Glutamatergic neuron (in vitro differentiated cells): Measurements from ENCODE around the gene MPPE1. TPM values are rescaled to one million over a fixed set of nuclear protein-coding genes. Genes with fewer than 3 reads are reported as not detected.
A peak's percentile ranks its signal among the peaks of the same experiment; 100 is the strongest.
"Not testable (repeated sequence)": the region's sequence is repeated elsewhere in the genome, so short reads cannot be mapped to it uniquely, and the experiment has no call there.

ENCODE experiments used
- DNase-seq: peaks from one replicate; pipeline ENCODE4 v3.0.0; 2022
- H3K27ac Mint-ChIP-seq: one replicate; pipeline ENCODE4 v1.8.0; 2020; ENCODE audit warnings: mild to moderate bottlenecking, mixed read lengths, inconsistent platforms; ENCODE audit not compliant: unreplicated experiment
- H3K27me3 Mint-ChIP-seq: one replicate; pipeline ENCODE4 v1.8.0; 2020; ENCODE audit warnings: mild to moderate bottlenecking, moderate library complexity, mixed read lengths, inconsistent platforms; ENCODE audit not compliant: unreplicated experiment
- H3K36me3 Mint-ChIP-seq: one replicate; pipeline ENCODE4 v1.8.0; 2020; ENCODE audit warnings: mild to moderate bottlenecking, mixed read lengths, inconsistent platforms; ENCODE audit not compliant: unreplicated experiment
- H3K4me1 Mint-ChIP-seq: one replicate; pipeline ENCODE4 v1.8.0; 2020; ENCODE audit warnings: mild to moderate bottlenecking, low read depth, mixed read lengths, inconsistent platforms; ENCODE audit not compliant: unreplicated experiment
- H3K4me3 Mint-ChIP-seq: one replicate; pipeline ENCODE4 v1.8.0; 2020; ENCODE audit warnings: mild to moderate bottlenecking, mixed read lengths, inconsistent platforms; ENCODE audit not compliant: unreplicated experiment
- H3K9me3 Mint-ChIP-seq: one replicate; pipeline ENCODE4 v1.8.0; 2020; ENCODE audit warnings: mild to moderate bottlenecking, moderate library complexity, mixed read lengths, inconsistent platforms; ENCODE audit not compliant: unreplicated experiment
- total RNA-seq: library from RNA; stranded (reverse); fragmentation: NEBNext Ultra II Directional; extraction: Animal tissue kit (Norgen Biotek cat#: 25700); gene quantifications from one replicate; pipeline ENCODE4 v1.2.1, GENCODE V29; 2021; ENCODE audit not compliant: unreplicated experiment
- TF ChIP-seq, protein P1 (sequence below): fragments of 200-600 bp; sonication (generic); IDR thresholded peaks from one replicate; pipeline ENCODE4 v1.5.0; 2021; ENCODE audit not compliant: partially characterized antibody, unreplicated experiment

The MPPE1 gene
- total RNA-seq, 1 donor from 2014 or later = 31.8 TPM

DNA sequence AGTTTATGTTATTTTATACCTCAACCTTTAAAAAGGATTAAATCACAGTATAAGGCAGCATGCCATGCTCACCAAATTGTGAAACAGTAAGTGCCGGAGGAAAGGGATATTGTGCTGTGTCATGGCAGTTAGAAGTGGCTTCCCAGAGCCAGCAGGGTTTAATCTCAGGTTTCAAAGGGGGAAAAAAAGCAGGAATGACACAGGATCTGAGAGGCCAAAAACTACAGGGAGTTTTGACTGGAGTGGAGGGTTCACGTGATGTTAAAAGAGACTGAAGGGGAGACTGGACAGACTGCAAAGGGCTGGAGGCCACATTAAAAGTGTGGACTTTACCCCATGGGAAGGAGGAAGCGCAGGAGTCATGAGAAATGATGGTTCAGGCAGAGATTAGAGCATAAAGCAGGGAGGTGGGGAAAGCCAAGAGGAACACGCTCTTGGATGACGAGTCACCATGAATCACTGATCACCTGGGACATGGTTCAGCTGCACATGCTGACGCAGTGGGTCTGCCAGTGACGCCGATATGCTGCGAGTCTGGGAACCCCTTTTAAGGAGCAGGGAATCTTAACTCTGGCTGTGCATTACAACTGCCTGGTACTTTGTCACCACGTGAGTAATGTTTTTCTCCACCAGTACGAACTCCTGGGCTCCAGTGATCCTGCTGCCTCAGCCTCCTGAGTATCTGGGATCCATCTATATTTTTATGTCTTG, 50.8 kb downstream of the MPPE1 start:
- peaks cover 10% of the 10 kb centered on the region for H3K36me3 Mint-ChIP-seq
- H3K27me3 Mint-ChIP-seq = no peaks in the 10 kb centered on the region
- H3K27ac Mint-ChIP-seq = peak overlapping the region; percentile 59
- H3K9me3 Mint-ChIP-seq = peaks cover 2% of the 10 kb centered on the region
- DNase-seq = no peak
- TF ChIP-seq, protein P1, sequence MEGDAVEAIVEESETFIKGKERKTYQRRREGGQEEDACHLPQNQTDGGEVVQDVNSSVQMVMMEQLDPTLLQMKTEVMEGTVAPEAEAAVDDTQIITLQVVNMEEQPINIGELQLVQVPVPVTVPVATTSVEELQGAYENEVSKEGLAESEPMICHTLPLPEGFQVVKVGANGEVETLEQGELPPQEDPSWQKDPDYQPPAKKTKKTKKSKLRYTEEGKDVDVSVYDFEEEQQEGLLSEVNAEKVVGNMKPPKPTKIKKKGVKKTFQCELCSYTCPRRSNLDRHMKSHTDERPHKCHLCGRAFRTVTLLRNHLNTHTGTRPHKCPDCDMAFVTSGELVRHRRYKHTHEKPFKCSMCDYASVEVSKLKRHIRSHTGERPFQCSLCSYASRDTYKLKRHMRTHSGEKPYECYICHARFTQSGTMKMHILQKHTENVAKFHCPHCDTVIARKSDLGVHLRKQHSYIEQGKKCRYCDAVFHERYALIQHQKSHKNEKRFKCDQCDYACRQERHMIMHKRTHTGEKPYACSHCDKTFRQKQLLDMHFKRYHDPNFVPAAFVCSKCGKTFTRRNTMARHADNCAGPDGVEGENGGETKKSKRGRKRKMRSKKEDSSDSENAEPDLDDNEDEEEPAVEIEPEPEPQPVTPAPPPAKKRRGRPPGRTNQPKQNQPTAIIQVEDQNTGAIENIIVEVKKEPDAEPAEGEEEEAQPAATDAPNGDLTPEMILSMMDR = no peak
- H3K4me1 Mint-ChIP-seq = peaks cover 6% of the 10 kb centered on the region
- peak overlapping the region; percentile 17 for H3K4me3 Mint-ChIP-seq

DNA sequence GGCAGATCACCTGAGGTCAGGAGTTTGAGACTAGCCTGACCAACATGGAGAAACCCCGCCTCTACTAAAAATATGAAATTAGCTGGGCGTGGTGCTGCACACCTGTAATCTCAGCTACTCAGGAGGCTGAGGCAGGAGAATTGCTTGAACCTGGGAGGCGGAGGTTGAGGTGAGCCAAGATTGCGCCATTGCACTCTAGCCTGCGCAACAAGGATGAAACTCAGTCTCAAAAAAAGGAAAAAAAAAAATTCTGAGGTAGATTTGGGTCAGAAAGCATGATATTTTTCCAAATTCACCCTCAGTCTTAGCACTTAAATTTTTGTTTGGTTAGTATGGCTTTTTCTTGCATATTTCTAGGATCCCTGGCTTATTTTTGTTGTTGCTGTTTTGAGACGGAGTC, 53.6 kb downstream of the MPPE1 start:
- H3K27ac Mint-ChIP-seq, H3K27me3 Mint-ChIP-seq, H3K4me3 Mint-ChIP-seq, H3K36me3 Mint-ChIP-seq, DNase-seq: not testable (repeated sequence)
- Mint-ChIP-seq H3K4me1 (peaks cover 21% of the 10 kb centered on the region), H3K9me3 (peaks cover 10% of the 10 kb centered on the region)

DNA sequence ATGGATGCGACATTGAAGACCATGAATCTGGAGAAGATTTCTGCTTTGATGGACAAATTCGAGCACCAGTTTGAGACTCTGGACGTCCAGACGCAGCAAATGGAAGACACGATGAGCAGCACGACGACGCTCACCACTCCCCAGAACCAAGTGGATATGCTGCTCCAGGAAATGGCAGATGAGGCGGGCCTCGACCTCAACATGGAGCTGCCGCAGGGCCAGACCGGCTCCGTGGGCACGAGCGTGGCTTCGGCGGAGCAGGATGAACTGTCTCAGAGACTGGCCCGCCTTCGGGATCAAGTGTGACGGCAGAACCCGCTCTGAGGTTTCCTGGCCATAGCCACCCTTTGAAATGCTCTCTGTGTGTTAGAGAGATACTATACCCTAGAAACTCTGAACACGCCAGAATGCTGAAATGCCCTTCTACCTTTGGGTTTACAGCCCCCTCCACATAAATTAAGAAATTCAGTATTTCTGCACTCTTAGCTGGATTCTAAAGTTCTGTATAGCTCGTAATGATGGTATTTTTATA, 56.2 kb downstream of the MPPE1 start:
- TF ChIP-seq, protein P1 = no peak
- peak overlapping the region; percentile 100 for H3K27ac Mint-ChIP-seq
- no peaks in the 10 kb centered on the region for H3K36me3 Mint-ChIP-seq
- peaks cover 18% of the 10 kb centered on the region for H3K4me1 Mint-ChIP-seq
- peak overlapping the region; percentile 97 for H3K4me3 Mint-ChIP-seq
- peaks cover 15% of the 10 kb centered on the region for H3K9me3 Mint-ChIP-seq
- peak; percentile 58 for DNase-seq
- peaks cover 6% of the 10 kb centered on the region for H3K27me3 Mint-ChIP-seq

DNA sequence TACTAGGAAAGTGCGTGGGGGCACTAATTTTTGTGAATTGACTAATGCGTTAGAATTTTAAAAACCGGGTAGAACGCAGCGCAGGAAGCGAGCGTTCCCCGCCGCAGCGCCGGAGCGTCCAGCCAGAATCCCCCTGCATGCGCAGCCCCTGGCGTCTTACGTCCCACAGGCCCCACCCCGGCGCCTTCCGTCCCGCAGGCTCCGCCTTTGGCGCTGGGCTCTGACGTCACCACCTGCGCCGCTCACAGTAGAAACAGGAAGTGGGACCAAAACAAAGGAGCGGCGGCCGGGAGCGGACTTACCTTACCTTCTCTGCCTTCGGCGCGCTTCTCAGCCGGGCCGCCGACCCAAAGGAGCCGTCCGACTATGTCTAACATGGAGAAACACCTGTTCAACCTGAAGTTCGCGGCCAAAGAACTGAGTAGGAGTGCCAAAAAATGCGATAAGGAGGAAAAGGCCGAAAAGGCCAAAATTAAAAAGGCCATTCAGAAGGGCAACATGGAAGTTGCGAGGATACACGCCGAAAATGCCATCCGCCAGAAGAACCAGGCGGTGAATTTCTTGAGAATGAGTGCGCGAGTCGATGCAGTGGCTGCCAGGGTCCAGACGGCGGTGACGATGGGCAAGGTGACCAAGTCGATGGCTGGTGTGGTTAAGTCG, 56.8 kb downstream of the MPPE1 start, which contains the start of gene CHMP1B:
Gene CHMP1B (plus strand): TSS at position 268 of the 660 bp plus-strand sequence. CDS start 99 bp downstream, at position 367.
- H3K4me3 Mint-ChIP-seq = peak within 1 kb of the TSS; percentile 97
- peak within 1 kb of the TSS; percentile 100 for H3K27ac Mint-ChIP-seq
- peaks cover 15% of the 10 kb centered on the region for H3K9me3 Mint-ChIP-seq
- peaks cover 17% of the 10 kb centered on the region for H3K4me1 Mint-ChIP-seq
- H3K27me3 Mint-ChIP-seq = peaks cover 6% of the 10 kb centered on the region
- peak; percentile 99 for DNase-seq
- no peaks in the 10 kb centered on the region for H3K36me3 Mint-ChIP-seq
- TF ChIP-seq, protein P1 = no peak

DNA sequence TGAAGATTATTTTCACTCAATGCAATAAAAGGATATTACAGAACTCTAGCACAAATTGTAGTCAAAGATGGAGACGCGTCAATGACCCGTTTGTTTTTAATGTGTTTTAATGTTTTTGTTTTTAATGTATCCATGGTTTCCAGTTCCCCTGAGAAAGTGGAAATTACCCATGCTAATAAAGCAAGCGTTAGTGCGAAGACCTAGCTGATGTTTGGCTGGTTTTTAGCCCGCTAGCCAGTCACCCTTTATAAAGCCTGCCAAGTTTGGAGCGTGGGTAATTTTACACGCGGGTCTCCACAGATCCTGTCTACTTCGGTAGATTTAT, 57.3 kb downstream of the MPPE1 start:
- Mint-ChIP-seq H3K27ac (peak overlapping the region; percentile 100), H3K4me3 (peak overlapping the region; percentile 97), H3K27me3 (peaks cover 6% of the 10 kb centered on the region), H3K36me3 (no peaks in the 10 kb centered on the region), H3K4me1 (peaks cover 20% of the 10 kb centered on the region), H3K9me3 (peaks cover 15% of the 10 kb centered on the region)
- TF ChIP-seq, protein P1 = no peak
- no peak for DNase-seq
